Measurements from ENCODE around the gene NAB2. TPM values are rescaled to one million over a fixed set of nuclear protein-coding genes. Genes with fewer than 3 reads are reported as not detected.

The NAB2 gene
- total and polyA plus RNA-seq, 4 donors: 1.9 to 10.0 (median 6.2) TPM

- no peaks in the 10 kb centered on the region for H3K27me3 ChIP-seq (ENCODE audit: control insufficient read depth in 4 of 4, insufficient read depth in 4 of 4, low read length in 3 of 4)
- H3K36me3 ChIP-seq (ENCODE audit: control insufficient read depth in 4 of 4, insufficient read depth in 3 of 4, low read depth in 1 of 4, low read length in 3 of 4): no peaks in the 10 kb centered on the region
- H3K9ac ChIP-seq (ENCODE audit: low read depth in 1 of 2, low read length in 2 of 2): peak within 1 kb of the TSS; percentile 53 to 93
- H3K27ac ChIP-seq (ENCODE audit: low read depth in 1 of 2, low read length in 2 of 2): peak within 1 kb of the TSS; percentile 63 to 64
- peaks cover 2 to 18% (median 11%) of the 10 kb centered on the region in 4 donors for H3K4me1 ChIP-seq (ENCODE audit: control insufficient read depth in 4 of 4, insufficient read depth in 4 of 4, low read length in 3 of 4)
- TF ChIP-seq EGR1 (IDR thresholded peaks at IDR 0.05; ENCODE audit: low read depth in 2 of 2) (peak in 1 of 2 donors; percentile 67), HNF4A (conservative IDR thresholded peaks at IDR 0.05) (no peak), ATF3 (IDR thresholded peaks at IDR 0.05) (no peak), TAF1 (conservative IDR thresholded peaks at IDR 0.05) (peak; percentile 16), NR2F2 (IDR thresholded peaks at IDR 0.05) (no peak), YY1 (IDR thresholded peaks at IDR 0.05) (peak; percentile 90), JUND (IDR thresholded peaks at IDR 0.05) (peak in 1 of 2 donors; percentile 72), MAX (IDR thresholded peaks at IDR 0.05) (peak; percentile 89), REST (IDR thresholded peaks at IDR 0.05) (peak; percentile 64), SP1 (IDR thresholded peaks at IDR 0.05) (peak; percentile 97), HNF4G (IDR thresholded peaks at IDR 0.05) (no peak), RXRA (IDR thresholded peaks at IDR 0.05) (peak; percentile 37 to 40), ZBTB33 (IDR thresholded peaks at IDR 0.05) (no peak), FOXA2 (IDR thresholded peaks at IDR 0.05) (peak; percentile 87), GABPA (IDR thresholded peaks at IDR 0.05 in 1 of 2, conservative IDR thresholded peaks at IDR 0.05 in 1 of 2) (peak; percentile 93 to 97), FOXA1 (IDR thresholded peaks at IDR 0.05) (peak; percentile 68), CTCF (IDR thresholded peaks at IDR 0.05; ENCODE audit: low read depth, low read length, missing input control) (no peak), RAD21 (IDR thresholded peaks at IDR 0.05) (no peak)
- H3K9me3 ChIP-seq (ENCODE audit: control insufficient read depth in 4 of 4, low read length in 3 of 4): no peaks in the 10 kb centered on the region
- DNase-seq (ENCODE audit: low spot score): peak; percentile 90
- peak within 1 kb of the TSS; percentile 67 to 81 (median 74) for H3K4me3 ChIP-seq (ENCODE audit: low read depth in 1 of 3, low read length in 3 of 3)
- WGBS: under 1% methylated on average over 39 of the region's 39 CpGs
These were observed 10.2 kb upstream of the NAB2 start, which contains the start of gene NEMP1 for GRCh38 chr12:57078519-57079404. Gene NEMP1, minus strand, starts transcription at chr12:57078791. Its CDS starts 46 bp downstream, at chr12:57078745.

Data from liver (tissue), 9 donors.